RWPE2 (cell line): Measurements from ENCODE around the gene NRG2.

Source experiments
- ATAC-seq: fragments of 200-7000 bp; cut with Tn5 transposase; 3 replicates; pipeline ENCODE4 v1.9.1; 2021; ENCODE audit warnings: low read depth
- DNase-seq: peaks from one replicate; pipeline ENCODE4 v3.0.0-alpha.2; 2020; ENCODE audit warnings: low spot score
- H3K27ac ChIP-seq: fragments of 450-650 bp; 2 replicates; pipeline ENCODE4 v1.5.1; 2017; ENCODE audit warnings: mild to moderate bottlenecking; ENCODE audit not compliant: poor library complexity, severe bottlenecking
- H3K27me3 ChIP-seq: fragments of 250-450 bp; sonication (Bioruptor Pico); 2 replicates; pipeline ENCODE4 v1.5.1; 2021; ENCODE audit warnings: mild to moderate bottlenecking, moderate library complexity; ENCODE audit not compliant: insufficient read depth, poor library complexity, severe bottlenecking
- H3K36me3 ChIP-seq: fragments of 250-450 bp; sonication (Bioruptor Pico); 2 replicates; pipeline ENCODE4 v1.5.1; 2020; ENCODE audit warnings: low read depth, mild to moderate bottlenecking, moderate library complexity
- H3K4me1 ChIP-seq: fragments of 250-450 bp; sonication (Bioruptor Pico); 2 replicates; pipeline ENCODE4 v1.5.1; 2021; ENCODE audit warnings: mild to moderate bottlenecking, moderate library complexity; ENCODE audit not compliant: insufficient read depth, poor library complexity, severe bottlenecking
- H3K4me3 ChIP-seq: fragments of 250-450 bp; sonication (Bioruptor Pico); 2 replicates; pipeline ENCODE4 v1.5.1; 2021; ENCODE audit warnings: mild to moderate bottlenecking, moderate library complexity; ENCODE audit not compliant: severe bottlenecking
- H3K9me3 ChIP-seq: fragments of 250-450 bp; sonication (Bioruptor Pico); 2 replicates; pipeline ENCODE4 v1.5.1; 2021; ENCODE audit warnings: mild to moderate bottlenecking, moderate library complexity; ENCODE audit not compliant: severe bottlenecking
- TF ChIP-seq, protein P1 (sequence below): fragments of 450-650 bp; IDR thresholded peaks from one replicate; pipeline ENCODE4 v1.5.1; 2017; ENCODE audit warnings: mild to moderate bottlenecking, moderate library complexity; ENCODE audit not compliant: poor library complexity, severe bottlenecking

Gene NRG2

DNA sequence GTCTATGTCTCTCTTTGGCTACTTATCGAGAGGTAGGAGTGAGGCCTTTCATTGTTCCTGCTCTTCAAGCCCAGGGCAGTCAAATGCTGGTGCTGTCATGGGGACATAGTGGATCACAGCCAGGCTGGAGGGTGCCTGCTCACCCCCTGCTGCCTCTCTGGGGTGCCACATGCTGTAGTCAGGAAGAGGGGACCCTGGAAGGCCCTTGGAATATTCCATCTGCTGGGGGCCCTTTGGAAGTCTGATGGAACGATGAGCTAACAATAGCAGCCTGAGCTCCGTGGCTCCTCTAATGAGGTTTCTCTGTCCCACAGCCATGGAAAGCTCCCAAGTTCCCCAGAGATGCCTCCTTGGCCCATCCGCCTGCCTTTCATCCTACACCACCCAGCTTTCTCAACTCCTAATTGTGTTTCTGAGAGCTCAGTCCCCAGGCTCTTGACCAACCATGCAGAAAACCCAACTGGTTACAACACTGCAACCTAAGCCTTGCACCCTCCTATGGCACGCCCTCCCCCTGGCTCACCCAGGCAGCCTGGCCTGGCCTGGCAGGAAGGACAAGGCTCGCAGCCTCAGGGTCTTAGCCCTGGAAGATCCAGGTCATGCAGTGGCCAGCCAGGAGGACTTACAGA, 91.7 kb downstream of the NRG2 start:
- Histone ChIP-seq H3K27ac (no peak overlapping the region), H3K4me3 (no peak overlapping the region), H3K36me3 (no peaks in the 10 kb centered on the region), H3K9me3 (no peaks in the 10 kb centered on the region), H3K27me3 (peaks cover 17% of the 10 kb centered on the region), H3K4me1 (no peaks in the 10 kb centered on the region)
- DNase-seq (no peak), ATAC-seq (no peak)
- TF ChIP-seq, protein P1, sequence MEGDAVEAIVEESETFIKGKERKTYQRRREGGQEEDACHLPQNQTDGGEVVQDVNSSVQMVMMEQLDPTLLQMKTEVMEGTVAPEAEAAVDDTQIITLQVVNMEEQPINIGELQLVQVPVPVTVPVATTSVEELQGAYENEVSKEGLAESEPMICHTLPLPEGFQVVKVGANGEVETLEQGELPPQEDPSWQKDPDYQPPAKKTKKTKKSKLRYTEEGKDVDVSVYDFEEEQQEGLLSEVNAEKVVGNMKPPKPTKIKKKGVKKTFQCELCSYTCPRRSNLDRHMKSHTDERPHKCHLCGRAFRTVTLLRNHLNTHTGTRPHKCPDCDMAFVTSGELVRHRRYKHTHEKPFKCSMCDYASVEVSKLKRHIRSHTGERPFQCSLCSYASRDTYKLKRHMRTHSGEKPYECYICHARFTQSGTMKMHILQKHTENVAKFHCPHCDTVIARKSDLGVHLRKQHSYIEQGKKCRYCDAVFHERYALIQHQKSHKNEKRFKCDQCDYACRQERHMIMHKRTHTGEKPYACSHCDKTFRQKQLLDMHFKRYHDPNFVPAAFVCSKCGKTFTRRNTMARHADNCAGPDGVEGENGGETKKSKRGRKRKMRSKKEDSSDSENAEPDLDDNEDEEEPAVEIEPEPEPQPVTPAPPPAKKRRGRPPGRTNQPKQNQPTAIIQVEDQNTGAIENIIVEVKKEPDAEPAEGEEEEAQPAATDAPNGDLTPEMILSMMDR: no peak

DNA sequence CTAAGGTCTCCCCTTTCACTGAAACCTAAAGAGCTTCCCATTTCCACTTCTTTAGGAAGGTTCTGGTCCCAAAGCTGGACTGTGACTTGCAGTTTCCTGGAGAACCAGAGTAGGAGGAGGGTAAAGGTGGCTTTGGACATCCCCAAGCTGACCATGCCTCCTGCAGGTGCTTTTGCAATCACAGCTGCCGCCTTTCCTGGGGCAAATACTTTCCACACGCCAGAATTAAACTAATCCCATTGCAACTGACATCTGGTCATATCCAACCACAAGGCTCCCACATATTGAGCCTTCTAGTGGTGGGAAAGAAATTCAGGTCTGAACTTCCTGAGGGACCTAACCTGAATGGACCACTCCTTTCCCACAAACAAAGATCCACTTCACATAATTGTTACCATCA, 92.7 kb downstream of the NRG2 start:
- Histone ChIP-seq H3K4me3 (no peak overlapping the region), H3K9me3 (no peaks in the 10 kb centered on the region), H3K36me3 (no peaks in the 10 kb centered on the region), H3K27me3 (peaks cover 27% of the 10 kb centered on the region), H3K27ac (no peak overlapping the region), H3K4me1 (no peaks in the 10 kb centered on the region)
- ATAC-seq (no peak), DNase-seq (no peak)
- TF ChIP-seq, protein P1: no peak

DNA sequence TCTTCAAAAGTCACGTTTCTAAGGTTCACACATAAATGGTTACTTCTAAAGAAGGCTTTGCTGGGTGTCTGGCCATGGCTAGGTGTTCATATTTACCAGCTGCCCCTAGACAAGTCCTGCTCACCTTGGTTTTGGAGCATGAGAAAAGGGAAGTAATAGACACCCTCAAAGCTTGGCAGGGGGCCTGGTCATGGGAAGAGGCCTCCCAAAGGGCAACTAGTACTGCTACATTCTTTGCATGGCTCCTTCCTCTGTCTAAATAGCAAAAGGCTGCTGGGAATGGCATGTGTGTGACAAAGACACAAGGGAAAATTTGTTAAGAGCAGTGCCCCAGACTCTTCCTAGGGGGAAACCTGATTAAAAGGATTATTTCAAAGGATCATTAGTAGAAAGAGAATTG, 93.4 kb downstream of the NRG2 start:
- Histone ChIP-seq H3K9me3 (no peaks in the 10 kb centered on the region), H3K36me3 (no peaks in the 10 kb centered on the region), H3K27me3 (peaks cover 31% of the 10 kb centered on the region), H3K4me1 (no peaks in the 10 kb centered on the region), H3K4me3 (no peak overlapping the region), H3K27ac (no peak overlapping the region)
- DNase-seq (no peak), ATAC-seq (no peak)
- TF ChIP-seq, protein P1: no peak

DNA sequence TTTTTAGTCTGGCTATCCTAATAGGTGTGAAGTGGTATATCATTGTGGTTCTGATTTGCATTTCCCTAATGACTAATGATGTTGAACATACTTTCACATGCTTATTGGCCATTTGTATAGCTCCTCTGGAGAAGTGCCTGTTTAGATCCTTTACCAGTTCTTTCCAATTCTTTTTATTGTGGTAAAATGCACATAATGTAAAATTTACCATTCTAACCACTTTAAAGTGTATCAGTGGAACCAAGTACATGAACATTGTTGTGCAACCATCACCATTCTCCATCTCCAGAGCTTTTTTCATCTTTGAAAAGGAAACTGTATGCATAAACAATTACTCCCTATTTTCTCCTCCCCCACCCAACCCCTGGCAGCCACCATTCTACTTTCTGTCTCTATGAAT, 95.4 kb downstream of the NRG2 start:
- TF ChIP-seq, protein P1: no peak
- Histone ChIP-seq H3K4me3 (no peak overlapping the region), H3K36me3 (no peaks in the 10 kb centered on the region), H3K9me3 (no peaks in the 10 kb centered on the region), H3K27ac (no peak overlapping the region), H3K27me3 (peaks cover 31% of the 10 kb centered on the region), H3K4me1 (no peaks in the 10 kb centered on the region)
- no peak for DNase-seq
- no peak for ATAC-seq

DNA sequence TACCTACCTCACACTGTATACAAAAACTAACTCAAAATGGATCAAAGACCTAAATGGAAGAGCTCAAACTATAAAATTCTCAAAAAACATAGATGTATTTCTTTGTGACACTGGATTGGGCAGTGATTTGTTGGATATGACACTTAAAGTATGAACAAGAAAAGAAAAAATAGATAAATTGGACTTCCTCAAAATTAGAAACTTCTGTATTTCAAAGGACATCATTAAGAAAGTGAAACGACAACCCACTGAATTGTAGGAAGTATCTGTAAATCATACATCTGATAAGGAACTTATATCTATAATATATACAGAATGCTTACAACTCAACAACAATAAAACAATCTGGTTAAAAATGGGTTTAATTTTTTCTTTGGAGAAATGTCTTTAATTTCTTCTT, 96.7 kb downstream of the NRG2 start:
- Histone ChIP-seq H3K36me3 (no peaks in the 10 kb centered on the region), H3K27ac (no peak overlapping the region), H3K27me3 (peaks cover 31% of the 10 kb centered on the region), H3K9me3 (peaks cover 3% of the 10 kb centered on the region), H3K4me1 (no peaks in the 10 kb centered on the region), H3K4me3 (no peak overlapping the region)
- TF ChIP-seq, protein P1: no peak
- ATAC-seq (no peak), DNase-seq (no peak)
